ENCODE results near the gene TEP1.

- no peak for TF ChIP-seq POLR2A (IDR thresholded peaks at IDR 0.05)
- TF ChIP-seq, protein P1, sequence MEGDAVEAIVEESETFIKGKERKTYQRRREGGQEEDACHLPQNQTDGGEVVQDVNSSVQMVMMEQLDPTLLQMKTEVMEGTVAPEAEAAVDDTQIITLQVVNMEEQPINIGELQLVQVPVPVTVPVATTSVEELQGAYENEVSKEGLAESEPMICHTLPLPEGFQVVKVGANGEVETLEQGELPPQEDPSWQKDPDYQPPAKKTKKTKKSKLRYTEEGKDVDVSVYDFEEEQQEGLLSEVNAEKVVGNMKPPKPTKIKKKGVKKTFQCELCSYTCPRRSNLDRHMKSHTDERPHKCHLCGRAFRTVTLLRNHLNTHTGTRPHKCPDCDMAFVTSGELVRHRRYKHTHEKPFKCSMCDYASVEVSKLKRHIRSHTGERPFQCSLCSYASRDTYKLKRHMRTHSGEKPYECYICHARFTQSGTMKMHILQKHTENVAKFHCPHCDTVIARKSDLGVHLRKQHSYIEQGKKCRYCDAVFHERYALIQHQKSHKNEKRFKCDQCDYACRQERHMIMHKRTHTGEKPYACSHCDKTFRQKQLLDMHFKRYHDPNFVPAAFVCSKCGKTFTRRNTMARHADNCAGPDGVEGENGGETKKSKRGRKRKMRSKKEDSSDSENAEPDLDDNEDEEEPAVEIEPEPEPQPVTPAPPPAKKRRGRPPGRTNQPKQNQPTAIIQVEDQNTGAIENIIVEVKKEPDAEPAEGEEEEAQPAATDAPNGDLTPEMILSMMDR (IDR thresholded peaks at IDR 0.05) = no peak
Observed at GRCh38 chr14:20384321-20384720, 29.0 kb downstream of the TEP1 start.
